NCI-H2029 (cell line): Measurements from ENCODE around the gene MSANTD2.
A peak's percentile ranks its signal among the peaks of the same experiment; 100 is the strongest.
"Not testable (repeated sequence)": the region's sequence is repeated elsewhere in the genome, so short reads cannot be mapped to it uniquely, and the experiment has no call there.

Experiments
- DNase-seq: peaks from one replicate; lab custom pipeline; 2025; lab: John Stamatoyannopoulos, UW

The MSANTD2 gene

GRCh38 chr11:124770959-124771358, 29.2 kb downstream of the MSANTD2 start:
- not testable (repeated sequence) for DNase-seq

- no peak for DNase-seq
Measured at GRCh38 chr11:124769806-124770774, 30.1 kb downstream of the MSANTD2 start.

GRCh38 chr11:124768914-124769313, 31.3 kb downstream of the MSANTD2 start:
- DNase-seq, result no peak

GRCh38 chr11:124766156-124766555, 34.0 kb downstream of the MSANTD2 start:
- no peak for DNase-seq

GRCh38 chr11:124763156-124763947, 36.9 kb downstream of the MSANTD2 start:
- peak; percentile 58 for DNase-seq

GRCh38 chr11:124762624-124763155, 37.5 kb downstream of the MSANTD2 start:
- DNase-seq, result no peak

GRCh38 chr11:124762105-124762623, 38.0 kb downstream of the MSANTD2 start, which contains the start of gene ESAM:
Gene ESAM (minus strand): TSS chr11:124762290. CDS start chr11:124762154, 136 bp downstream.
- DNase-seq, result no peak

GRCh38 chr11:124761301-124762104, 38.7 kb downstream of the MSANTD2 start:
- DNase-seq, result no peak

GRCh38 chr11:124760806-124761205, 39.4 kb downstream of the MSANTD2 start:
- DNase-seq, result no peak

GRCh38 chr11:124760205-124760652, 40.0 kb downstream of the MSANTD2 start:
- DNase-seq, result no peak

GRCh38 chr11:124759266-124760204, 40.7 kb downstream of the MSANTD2 start:
- no peak for DNase-seq

- DNase-seq, result no peak
Measured at GRCh38 chr11:124758355-124759265, 41.6 kb downstream of the MSANTD2 start.

GRCh38 chr11:124757320-124757719, 42.9 kb downstream of the MSANTD2 start:
- no peak for DNase-seq

GRCh38 chr11:124756753-124757227, 43.4 kb downstream of the MSANTD2 start:
- DNase-seq, result no peak

- DNase-seq, result no peak
Measured at GRCh38 chr11:124756033-124756752, 44.0 kb downstream of the MSANTD2 start.

- no peak for DNase-seq
Measured at GRCh38 chr11:124754710-124755109, 45.5 kb downstream of the MSANTD2 start.

GRCh38 chr11:124754309-124754708, 45.9 kb downstream of the MSANTD2 start:
- DNase-seq, result no peak

GRCh38 chr11:124753624-124754023, 46.6 kb downstream of the MSANTD2 start:
- no peak for DNase-seq
